ENCODE measurements around the gene MCTP1.

GRCh38 chr5:94761055-94761454 lies 523.8 kb downstream of the MCTP1 start:
- TF ChIP-seq CTCF (IDR thresholded peaks at IDR 0.05; ENCODE audit: poor library complexity) (no peak), EZH2 (IDR thresholded peaks at IDR 0.05; ENCODE audit: borderline replicate concordance) (no peak)

Measured in hepatocyte (in vitro differentiated cells).